GM12873 (cell line): ENCODE measurements around the gene LDLRAP1.

ENCODE experiments used
- CTCF ChIP-seq: IDR thresholded peaks from 2 replicates; pipeline ENCODE4 v1.5.1; 2012; ENCODE audit warnings: low read depth, mild to moderate bottlenecking, moderate library complexity, low read length, control low read depth; ENCODE audit not compliant: insufficient read depth; ENCODE audit errors: missing control alignments

The LDLRAP1 gene

GRCh38 chr1:25560788-25561187, 17.4 kb downstream of the LDLRAP1 start:
- no peak for TF ChIP-seq CTCF

GRCh38 chr1:25561421-25562100, 18.2 kb downstream of the LDLRAP1 start:
- TF ChIP-seq CTCF = no peak

GRCh38 chr1:25562101-25562927, 18.9 kb downstream of the LDLRAP1 start:
- peak; percentile 1 for TF ChIP-seq CTCF

GRCh38 chr1:25562928-25563283, 19.5 kb downstream of the LDLRAP1 start:
- TF ChIP-seq CTCF = no peak

GRCh38 chr1:25563330-25564215, 20.2 kb downstream of the LDLRAP1 start:
- TF ChIP-seq CTCF = no peak

- no peak for TF ChIP-seq CTCF
Measured at GRCh38 chr1:25564777-25565574, 21.6 kb downstream of the LDLRAP1 start.
